Mesodermal cell (in vitro differentiated cells): Measurements from ENCODE around the gene TTC1.
A peak's percentile ranks its signal among the peaks of the same experiment; 100 is the strongest.

Experiments
- H3K27ac ChIP-seq: 2 replicates; pipeline ENCODE4 v1.7.0; 2013; ENCODE audit warnings: mild to moderate bottlenecking, low read depth, low read length, moderate library complexity; ENCODE audit not compliant: severe bottlenecking
- H3K36me3 ChIP-seq: 2 replicates; pipeline ENCODE4 v1.7.1; 2013; ENCODE audit warnings: mild to moderate bottlenecking, low read length, moderate library complexity; ENCODE audit not compliant: control insufficient read depth, insufficient read depth
- H3K4me1 ChIP-seq: one replicate; pipeline ENCODE4 v1.7.1; 2013; ENCODE audit warnings: mild to moderate bottlenecking, low read length; ENCODE audit not compliant: insufficient read depth, control insufficient read depth, poor library complexity, severe bottlenecking
- H3K4me3 ChIP-seq: 2 replicates; pipeline ENCODE4 v1.7.0; 2013; ENCODE audit warnings: low read length, control low read depth, mild to moderate bottlenecking; ENCODE audit not compliant: insufficient read depth, poor library complexity, severe bottlenecking; ENCODE audit errors: extremely low read depth
- H3K9me3 ChIP-seq: 2 replicates; pipeline ENCODE4 v1.7.1; 2013; ENCODE audit warnings: mild to moderate bottlenecking, low read length, moderate library complexity; ENCODE audit not compliant: control insufficient read depth
- WGBS, 2 experiments: methylation state at CpG; one replicate each; pipeline ENCODE4 v1.1.5; 2013; ENCODE audit warnings: missing lambda C conversion rate in 2 of 2; ENCODE audit not compliant: insufficient coverage in 2 of 2; 5-methylcytosine and 5-hydroxymethylcytosine counted together

TTC1 gene

GRCh38 chr5:160084144-160084543 lies 75.2 kb downstream of the TTC1 start:
- Histone ChIP-seq H3K4me3 (no peak overlapping the region), H3K27ac (no peak overlapping the region), H3K9me3 (no peaks in the 10 kb centered on the region), H3K4me1 (peaks cover 18% of the 10 kb centered on the region), H3K36me3 (no peaks in the 10 kb centered on the region)
- WGBS, 2 experiments = 100% methylated on average over 1 of the region's 1 CpG

GRCh38 chr5:160087199-160087598 lies 78.3 kb downstream of the TTC1 start:
- Histone ChIP-seq H3K9me3 (no peaks in the 10 kb centered on the region), H3K4me1 (peaks cover 18% of the 10 kb centered on the region), H3K27ac (peak overlapping the region; percentile 11), H3K4me3 (no peak overlapping the region), H3K36me3 (peaks cover 3% of the 10 kb centered on the region)
- no CpG with 5 or more reads among the region's 1 CpG for WGBS, 2 experiments

- no CpG with 5 or more reads among the region's 1 CpG for WGBS, 2 experiments
- H3K4me3 ChIP-seq = no peak overlapping the region
Measured at GRCh38 chr5:160088805-160089204, 79.9 kb downstream of the TTC1 start.

GRCh38 chr5:160089531-160089930 lies 80.6 kb downstream of the TTC1 start:
- H3K27ac ChIP-seq = no peak overlapping the region
- H3K9me3 ChIP-seq = no peaks in the 10 kb centered on the region
- no peak overlapping the region for H3K4me3 ChIP-seq
- peaks cover 26% of the 10 kb centered on the region for H3K36me3 ChIP-seq
- peaks cover 5% of the 10 kb centered on the region for H3K4me1 ChIP-seq
- WGBS, 2 experiments = 100% methylated on average over 2 of the region's 2 CpGs; no CpG with 5 or more reads in 1 of the 2 experiments

More at GRCh38 chr5:160088805-160089204, 79.9 kb downstream of the TTC1 start:
- Histone ChIP-seq H3K9me3 (no peaks in the 10 kb centered on the region), H3K4me1 (peaks cover 5% of the 10 kb centered on the region), H3K27ac (no peak overlapping the region), H3K36me3 (peaks cover 19% of the 10 kb centered on the region)

- Histone ChIP-seq H3K27ac (no peak overlapping the region), H3K9me3 (no peaks in the 10 kb centered on the region), H3K36me3 (peaks cover 26% of the 10 kb centered on the region), H3K4me1 (peaks cover 5% of the 10 kb centered on the region), H3K4me3 (no peak overlapping the region)
- no CpG with 5 or more reads among the region's 1 CpG for WGBS, 2 experiments
Measured at GRCh38 chr5:160090059-160090458, 81.1 kb downstream of the TTC1 start.

- Histone ChIP-seq H3K4me3 (no peak overlapping the region), H3K9me3 (no peaks in the 10 kb centered on the region), H3K27ac (no peak overlapping the region), H3K4me1 (peaks cover under 1% of the 10 kb centered on the region), H3K36me3 (peaks cover 27% of the 10 kb centered on the region)
- WGBS, 2 experiments = 80 to 93% methylated on average over 1 to 6 of the region's 7 CpGs
Measured at GRCh38 chr5:160092514-160092913, 83.6 kb downstream of the TTC1 start.

GRCh38 chr5:160092960-160093707 lies 84.2 kb downstream of the TTC1 start:
- Histone ChIP-seq H3K27ac (no peak overlapping the region), H3K4me3 (no peak overlapping the region), H3K36me3 (peaks cover 33% of the 10 kb centered on the region), H3K9me3 (no peaks in the 10 kb centered on the region), H3K4me1 (no peaks in the 10 kb centered on the region)
- WGBS, 2 experiments = 95 to 98% methylated on average over 6 to 10 of the region's 11 CpGs

GRCh38 chr5:160096178-160096577 lies 87.2 kb downstream of the TTC1 start:
- no peaks in the 10 kb centered on the region for H3K4me1 ChIP-seq
- WGBS, 2 experiments = 88% methylated on average over 2 of the region's 2 CpGs
- no peak overlapping the region for H3K4me3 ChIP-seq
- peaks cover 50% of the 10 kb centered on the region for H3K36me3 ChIP-seq
- no peak overlapping the region for H3K27ac ChIP-seq
- H3K9me3 ChIP-seq = no peaks in the 10 kb centered on the region

GRCh38 chr5:160097991-160098390 lies 89.1 kb downstream of the TTC1 start:
- Histone ChIP-seq H3K27ac (no peak overlapping the region), H3K9me3 (no peaks in the 10 kb centered on the region), H3K36me3 (peaks cover 38% of the 10 kb centered on the region), H3K4me1 (no peaks in the 10 kb centered on the region), H3K4me3 (no peak overlapping the region)
- WGBS, 2 experiments = no CpG with 5 or more reads among the region's 4 CpGs

GRCh38 chr5:160105686-160106360 lies 96.9 kb downstream of the TTC1 start:
- Histone ChIP-seq H3K4me1 (peaks cover 3% of the 10 kb centered on the region), H3K4me3 (no peak overlapping the region), H3K9me3 (no peaks in the 10 kb centered on the region), H3K36me3 (peaks cover 25% of the 10 kb centered on the region), H3K27ac (no peak overlapping the region)
- 100% methylated on average over 1 of the region's 4 CpGs; no CpG with 5 or more reads in 1 of the 2 experiments for WGBS, 2 experiments

- Histone ChIP-seq H3K9me3 (no peaks in the 10 kb centered on the region), H3K4me1 (peaks cover 3% of the 10 kb centered on the region), H3K4me3 (no peak overlapping the region), H3K36me3 (peaks cover 44% of the 10 kb centered on the region), H3K27ac (no peak overlapping the region)
- WGBS, 2 experiments = 100% methylated on average over 1 of the region's 2 CpGs; no CpG with 5 or more reads in 1 of the 2 experiments
Measured at GRCh38 chr5:160108124-160108523, 99.2 kb downstream of the TTC1 start.
